ENCODE results near the gene FKBP5. TPM values are rescaled to one million over a fixed set of nuclear protein-coding genes. Genes with fewer than 3 reads are reported as not detected.

The FKBP5 gene
- total RNA-seq, 1 donor = 5.1 TPM

DNA sequence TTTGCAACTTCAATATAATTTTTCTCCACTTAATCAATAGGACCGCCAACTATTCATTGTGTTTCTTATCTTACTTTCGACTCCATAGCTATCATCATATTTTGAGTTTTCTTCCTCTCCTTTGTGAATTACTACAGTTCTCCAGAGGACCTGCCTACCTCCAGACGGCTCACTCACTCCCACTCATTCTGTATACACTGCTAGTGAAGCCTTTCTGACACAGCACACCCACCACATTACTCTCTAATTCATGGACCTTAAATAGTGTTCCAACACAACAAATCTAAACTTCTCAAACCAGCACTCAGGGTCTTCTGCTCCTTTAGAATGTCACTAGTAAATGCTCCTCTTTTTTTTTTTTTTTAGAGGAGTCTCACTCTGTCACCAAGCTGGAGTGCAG, 23.8 kb downstream of the FKBP5 start:
- peak overlapping the region; percentile 25 for H2AFZ ChIP-seq (ENCODE audit: low read length)
- H3K27ac ChIP-seq (ENCODE audit: low read depth, low read length) = peak overlapping the region; percentile 73
- H3K4me3 ChIP-seq (ENCODE audit: insufficient read depth, low read length) = no peak overlapping the region
- no peaks in the 10 kb centered on the region for H4K20me1 ChIP-seq (ENCODE audit: insufficient read depth, low read length)
- TF ChIP-seq, protein P1, sequence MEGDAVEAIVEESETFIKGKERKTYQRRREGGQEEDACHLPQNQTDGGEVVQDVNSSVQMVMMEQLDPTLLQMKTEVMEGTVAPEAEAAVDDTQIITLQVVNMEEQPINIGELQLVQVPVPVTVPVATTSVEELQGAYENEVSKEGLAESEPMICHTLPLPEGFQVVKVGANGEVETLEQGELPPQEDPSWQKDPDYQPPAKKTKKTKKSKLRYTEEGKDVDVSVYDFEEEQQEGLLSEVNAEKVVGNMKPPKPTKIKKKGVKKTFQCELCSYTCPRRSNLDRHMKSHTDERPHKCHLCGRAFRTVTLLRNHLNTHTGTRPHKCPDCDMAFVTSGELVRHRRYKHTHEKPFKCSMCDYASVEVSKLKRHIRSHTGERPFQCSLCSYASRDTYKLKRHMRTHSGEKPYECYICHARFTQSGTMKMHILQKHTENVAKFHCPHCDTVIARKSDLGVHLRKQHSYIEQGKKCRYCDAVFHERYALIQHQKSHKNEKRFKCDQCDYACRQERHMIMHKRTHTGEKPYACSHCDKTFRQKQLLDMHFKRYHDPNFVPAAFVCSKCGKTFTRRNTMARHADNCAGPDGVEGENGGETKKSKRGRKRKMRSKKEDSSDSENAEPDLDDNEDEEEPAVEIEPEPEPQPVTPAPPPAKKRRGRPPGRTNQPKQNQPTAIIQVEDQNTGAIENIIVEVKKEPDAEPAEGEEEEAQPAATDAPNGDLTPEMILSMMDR (IDR thresholded peaks at IDR 0.05; ENCODE audit: extremely low read depth, low read depth, low read length) = no peak
- no peaks in the 10 kb centered on the region for H3K36me3 ChIP-seq (ENCODE audit: insufficient read depth, low read length)
- no peaks in the 10 kb centered on the region for H3K27me3 ChIP-seq (ENCODE audit: insufficient read depth, low read length)
- H3K4me2 ChIP-seq (ENCODE audit: insufficient read depth, low read length) = peak overlapping the region; percentile 38
- H3K4me1 ChIP-seq (ENCODE audit: insufficient read depth, low read length) = peaks cover 50% of the 10 kb centered on the region
- no peaks in the 10 kb centered on the region for H3K9me3 ChIP-seq (ENCODE audit: low read depth, low read length)
- no peak for DNase-seq (ENCODE audit: insufficient read length, low spot score, missing footprints)
- peaks cover 39% of the 10 kb centered on the region for H3K79me2 ChIP-seq (ENCODE audit: insufficient read depth, low read length)

DNA sequence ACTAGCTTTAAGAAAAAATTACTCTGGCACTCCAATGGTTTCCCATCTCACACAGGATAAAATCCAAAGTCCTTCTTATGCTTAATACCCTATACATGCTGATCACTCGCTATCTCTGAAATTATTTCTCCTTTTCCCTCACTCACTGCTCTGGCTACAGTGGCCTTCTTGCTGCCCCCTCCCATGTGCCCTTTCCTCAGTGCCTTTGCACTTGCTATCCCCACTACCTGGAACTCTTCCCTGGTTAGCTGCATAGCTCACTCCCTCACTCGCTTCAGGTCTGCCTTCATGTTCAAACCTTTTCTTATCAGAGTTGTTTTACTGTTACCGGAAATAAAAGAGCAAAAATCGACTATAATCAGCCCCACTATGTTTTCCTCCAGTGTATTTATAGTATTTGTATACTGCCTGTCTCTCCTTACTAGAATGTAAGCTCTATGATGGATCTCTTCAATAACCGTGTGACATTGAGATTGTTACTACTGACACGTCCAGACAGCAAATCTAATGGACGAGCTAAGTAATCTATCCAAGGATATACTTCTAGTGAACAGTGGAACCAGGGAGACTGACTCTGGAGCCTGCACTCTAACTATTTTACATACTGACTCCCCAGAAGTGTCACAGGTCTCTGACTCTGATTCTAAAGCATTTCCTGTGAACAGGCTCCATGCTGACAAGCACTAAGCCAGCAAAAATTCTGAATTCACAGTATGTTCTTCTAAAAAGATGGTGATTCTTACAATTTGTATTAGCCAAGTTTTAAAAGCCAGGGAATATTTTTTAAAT, 25.1 kb downstream of the FKBP5 start:
- Histone ChIP-seq H3K9me3 (ENCODE audit: low read depth, low read length) (no peaks in the 10 kb centered on the region), H3K4me2 (ENCODE audit: insufficient read depth, low read length) (peak overlapping the region; percentile 47), H3K36me3 (ENCODE audit: insufficient read depth, low read length) (no peaks in the 10 kb centered on the region), H3K27me3 (ENCODE audit: insufficient read depth, low read length) (no peaks in the 10 kb centered on the region), H3K79me2 (ENCODE audit: insufficient read depth, low read length) (peaks cover 37% of the 10 kb centered on the region), H3K4me3 (ENCODE audit: insufficient read depth, low read length) (no peak overlapping the region), H4K20me1 (ENCODE audit: insufficient read depth, low read length) (no peaks in the 10 kb centered on the region), H2AFZ (ENCODE audit: low read length) (peak overlapping the region; percentile 75), H3K27ac (ENCODE audit: low read depth, low read length) (peak overlapping the region; percentile 73), H3K4me1 (ENCODE audit: insufficient read depth, low read length) (peaks cover 39% of the 10 kb centered on the region)
- DNase-seq (ENCODE audit: insufficient read length, low spot score, missing footprints) = peak; percentile 73
- TF ChIP-seq, protein P1 (IDR thresholded peaks at IDR 0.05; ENCODE audit: extremely low read depth, low read depth, low read length) = no peak

DNA sequence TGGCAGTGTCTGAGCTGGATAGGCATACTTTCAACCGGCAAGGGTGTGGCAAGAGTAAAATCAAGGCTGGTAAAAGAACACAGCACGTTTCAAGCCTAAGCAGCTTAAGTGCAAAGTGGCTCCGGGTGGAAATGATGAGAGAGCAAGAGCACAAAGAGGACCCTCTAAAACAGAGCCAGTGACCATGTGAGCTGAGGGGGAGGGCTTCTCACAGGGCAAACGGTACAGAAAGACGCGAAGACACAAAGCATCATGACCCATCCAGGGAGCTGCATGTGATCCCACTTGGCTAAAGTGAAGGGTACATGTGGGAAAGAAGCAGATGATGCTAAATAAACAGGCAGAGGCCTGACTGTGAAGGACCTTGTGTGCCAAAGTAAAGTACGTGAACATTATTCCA, 25.7 kb downstream of the FKBP5 start:
- peak; percentile 13 for DNase-seq (ENCODE audit: insufficient read length, low spot score, missing footprints)
- Histone ChIP-seq H3K9me3 (ENCODE audit: low read depth, low read length) (no peaks in the 10 kb centered on the region), H3K36me3 (ENCODE audit: insufficient read depth, low read length) (no peaks in the 10 kb centered on the region), H3K4me2 (ENCODE audit: insufficient read depth, low read length) (peak overlapping the region; percentile 46), H3K27me3 (ENCODE audit: insufficient read depth, low read length) (no peaks in the 10 kb centered on the region), H4K20me1 (ENCODE audit: insufficient read depth, low read length) (no peaks in the 10 kb centered on the region), H3K4me3 (ENCODE audit: insufficient read depth, low read length) (no peak overlapping the region), H3K4me1 (ENCODE audit: insufficient read depth, low read length) (peaks cover 33% of the 10 kb centered on the region), H3K27ac (ENCODE audit: low read depth, low read length) (peak overlapping the region; percentile 73), H2AFZ (ENCODE audit: low read length) (peak overlapping the region; percentile 94), H3K79me2 (ENCODE audit: insufficient read depth, low read length) (peaks cover 34% of the 10 kb centered on the region)
- TF ChIP-seq, protein P1 (IDR thresholded peaks at IDR 0.05; ENCODE audit: extremely low read depth, low read depth, low read length) = no peak

DNA sequence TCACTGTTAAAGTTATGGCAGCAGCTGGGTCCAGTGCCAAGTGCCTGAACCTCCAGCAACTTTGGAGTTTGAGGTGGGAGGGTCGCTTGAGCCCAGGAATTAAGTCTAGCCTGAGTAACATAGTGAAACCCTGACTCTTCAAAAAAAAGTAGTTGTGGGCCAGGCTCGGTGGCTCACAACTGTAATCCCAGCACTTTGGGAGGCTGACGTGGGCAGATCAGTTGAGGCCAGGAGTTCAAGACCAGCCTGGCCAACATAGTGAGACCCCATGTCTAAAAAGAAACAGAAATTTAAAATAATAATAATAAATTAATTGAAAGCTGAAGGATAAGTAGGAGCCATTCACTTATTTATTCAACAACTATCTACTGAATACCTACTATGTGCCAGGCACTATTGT, 33.8 kb downstream of the FKBP5 start:
- Histone ChIP-seq H3K4me2 (ENCODE audit: insufficient read depth, low read length) (no peak overlapping the region), H3K27ac (ENCODE audit: low read depth, low read length) (no peak overlapping the region), H3K4me3 (ENCODE audit: insufficient read depth, low read length) (no peak overlapping the region), H3K9me3 (ENCODE audit: low read depth, low read length) (no peaks in the 10 kb centered on the region), H4K20me1 (ENCODE audit: insufficient read depth, low read length) (no peaks in the 10 kb centered on the region), H3K79me2 (ENCODE audit: insufficient read depth, low read length) (peaks cover 23% of the 10 kb centered on the region), H3K27me3 (ENCODE audit: insufficient read depth, low read length) (no peaks in the 10 kb centered on the region), H3K4me1 (ENCODE audit: insufficient read depth, low read length) (no peaks in the 10 kb centered on the region), H3K36me3 (ENCODE audit: insufficient read depth, low read length) (no peaks in the 10 kb centered on the region), H2AFZ (ENCODE audit: low read length) (no peak overlapping the region)
- no peak for DNase-seq (ENCODE audit: insufficient read length, low spot score, missing footprints)
- TF ChIP-seq, protein P1 (IDR thresholded peaks at IDR 0.05; ENCODE audit: extremely low read depth, low read depth, low read length) = no peak

Measured in osteoblast (primary cell).